Caco-2 (cell line): ENCODE results near the gene VCX3B. TPM values are rescaled to one million over a fixed set of nuclear protein-coding genes. Genes with fewer than 3 reads are reported as not detected.
"Not testable (repeated sequence)": the region's sequence is repeated elsewhere in the genome, so short reads cannot be mapped to it uniquely, and the experiment has no call there.

Source experiments
- BruUV-seq: library from RNA; stranded (reverse); fragments of 400-500 nt; replicated peaks from 2 replicates; lab custom pipeline; 2021; lab: Mats Ljungman, UMichigan
- CTCF ChIA-PET: fragments of 300-600 bp; sonication (Branson Sonifier 250); formaldehyde crosslinking; loops from one replicate; lab custom pipeline; 2022; ENCODE audit warnings: antibody characterized with exemption; lab: Charles Lee
- POLR2A ChIA-PET: fragments of 300-600 bp; sonication (Branson Sonifier 250); formaldehyde crosslinking; loops from one replicate; lab custom pipeline; 2022; ENCODE audit warnings: antibody characterized with exemption; lab: Charles Lee
- DNase-seq, 2 experiments: peaks; one replicate each; pipeline versions ENCODE4 v3.0.0 to v3.0.0-alpha.2; 2020 to 2022
- H3K27me3 ChIP-seq: replicated peaks from 2 replicates; pipeline ENCODE4 v1.6.0; 2011; ENCODE audit warnings: low read length; ENCODE audit not compliant: control insufficient read depth, insufficient read depth
- H3K36me3 ChIP-seq: 2 replicates; pipeline ENCODE4 v1.5.1; 2011; ENCODE audit warnings: low read length; ENCODE audit not compliant: control insufficient read depth, insufficient read depth
- H3K4me1 ChIP-seq: fragments of 250-450 bp; sonication (Bioruptor Pico); 2 replicates; pipeline ENCODE4 v1.5.1; 2020; ENCODE audit warnings: mild to moderate bottlenecking
- H3K4me3 ChIP-seq: 2 replicates; pipeline ENCODE4 v1.5.1; 2011; ENCODE audit warnings: low read depth, mild to moderate bottlenecking, control low read depth, low read length
- H3K9me3 ChIP-seq: fragments of 250-450 bp; sonication (Bioruptor Pico); 2 replicates; pipeline ENCODE4 v1.5.1; 2020; ENCODE audit warnings: mild to moderate bottlenecking, moderate library complexity
- H3K27ac Mint-ChIP-seq: one replicate; pipeline ENCODE4 v1.8.0; 2022; ENCODE audit warnings: mixed read lengths; ENCODE audit not compliant: unreplicated experiment
- H3K27me3 Mint-ChIP-seq: one replicate; pipeline ENCODE4 v1.8.0; 2022; ENCODE audit warnings: mixed read lengths; ENCODE audit not compliant: insufficient read depth, unreplicated experiment
- H3K36me3 Mint-ChIP-seq: one replicate; pipeline ENCODE4 v1.8.0; 2022; ENCODE audit warnings: mild to moderate bottlenecking, mixed read lengths; ENCODE audit not compliant: insufficient read depth, unreplicated experiment
- H3K4me1 Mint-ChIP-seq: one replicate; pipeline ENCODE4 v1.8.0; 2022; ENCODE audit warnings: low read depth, mixed read lengths; ENCODE audit not compliant: unreplicated experiment
- H3K4me3 Mint-ChIP-seq: one replicate; pipeline ENCODE4 v1.8.0; 2022; ENCODE audit warnings: mild to moderate bottlenecking, moderate library complexity, mixed read lengths; ENCODE audit not compliant: unreplicated experiment
- H3K9me3 Mint-ChIP-seq: one replicate; pipeline ENCODE4 v1.8.0; 2022; ENCODE audit warnings: mixed read lengths; ENCODE audit not compliant: unreplicated experiment
- intact Hi-C: fragments of 100-400 bp; cut with micrococcal nuclease; formaldehyde crosslinking; loops from one replicate; pipeline ENCODE4 v1.10.0; 2022; ENCODE audit not compliant: unreplicated experiment
- total RNA-seq: library from RNA; stranded (reverse); gene quantifications from 2 replicates; pipeline ENCODE4 v1.2.3, GENCODE V29; 2022
- TF ChIP-seq, protein P1 (sequence below), 2 experiments: fragments of 200-600 bp in 1 of 2; IDR thresholded peaks; 1 replicate in 1 of 2; 2 replicates in 1 of 2; pipeline versions ENCODE4 v1.5.1 to v1.8.0; 2011 to 2022; ENCODE audit warnings: antibody characterized with exemption in 1 of 2, control low read depth in 1 of 2, inconsistent platforms in 1 of 2, low read depth in 1 of 2, low read length in 1 of 2, mild to moderate bottlenecking in 1 of 2, moderate library complexity in 1 of 2; ENCODE audit not compliant: insufficient read depth in 1 of 2, severe bottlenecking in 1 of 2, unreplicated experiment in 1 of 2

Gene VCX3B
- total RNA-seq, 1 experiment from 2014 or later, result not detected

- ChIA-PET CTCF (no interaction called here), POLR2A (no interaction called here)
- Mint-ChIP-seq H3K27ac (no peak overlapping the region), H3K9me3 (no peaks in the 10 kb centered on the region), H3K4me1 (no peaks in the 10 kb centered on the region), H3K36me3 (no peaks in the 10 kb centered on the region), H3K27me3 (peaks cover 10% of the 10 kb centered on the region), H3K4me3 (no peak overlapping the region)
- DNase-seq, result no peak
- no peaks in the 10 kb centered on the region for H3K9me3 ChIP-seq
- TF ChIP-seq, protein P1, sequence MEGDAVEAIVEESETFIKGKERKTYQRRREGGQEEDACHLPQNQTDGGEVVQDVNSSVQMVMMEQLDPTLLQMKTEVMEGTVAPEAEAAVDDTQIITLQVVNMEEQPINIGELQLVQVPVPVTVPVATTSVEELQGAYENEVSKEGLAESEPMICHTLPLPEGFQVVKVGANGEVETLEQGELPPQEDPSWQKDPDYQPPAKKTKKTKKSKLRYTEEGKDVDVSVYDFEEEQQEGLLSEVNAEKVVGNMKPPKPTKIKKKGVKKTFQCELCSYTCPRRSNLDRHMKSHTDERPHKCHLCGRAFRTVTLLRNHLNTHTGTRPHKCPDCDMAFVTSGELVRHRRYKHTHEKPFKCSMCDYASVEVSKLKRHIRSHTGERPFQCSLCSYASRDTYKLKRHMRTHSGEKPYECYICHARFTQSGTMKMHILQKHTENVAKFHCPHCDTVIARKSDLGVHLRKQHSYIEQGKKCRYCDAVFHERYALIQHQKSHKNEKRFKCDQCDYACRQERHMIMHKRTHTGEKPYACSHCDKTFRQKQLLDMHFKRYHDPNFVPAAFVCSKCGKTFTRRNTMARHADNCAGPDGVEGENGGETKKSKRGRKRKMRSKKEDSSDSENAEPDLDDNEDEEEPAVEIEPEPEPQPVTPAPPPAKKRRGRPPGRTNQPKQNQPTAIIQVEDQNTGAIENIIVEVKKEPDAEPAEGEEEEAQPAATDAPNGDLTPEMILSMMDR (IDR thresholded peaks at IDR 0.05; ENCODE audit: insufficient read depth in 1 of 2, low read depth in 1 of 2, low read length in 1 of 2, severe bottlenecking in 1 of 2, unreplicated experiment in 1 of 2), result no peak
- H3K4me3 ChIP-seq, result no peak overlapping the region
- intact Hi-C loops, result no loop called here
- H3K4me1 ChIP-seq, result no peaks in the 10 kb centered on the region
- BruUV-seq, result no TSS peak
- no peaks in the 10 kb centered on the region for H3K27me3 ChIP-seq
- H3K36me3 ChIP-seq, result no peaks in the 10 kb centered on the region
These were observed 19.8 kb downstream of the VCX3B start for GRCh38 chrX:8484360-8484949.

- H3K27me3 Mint-ChIP-seq, result not testable (repeated sequence)
These were observed 30.4 kb downstream of the VCX3B start for GRCh38 chrX:8495036-8495435.

GRCh38 chrX:8500203-8500602 is 35.6 kb downstream of the VCX3B start:
- intact Hi-C loops, result no loop called here
- TF ChIP-seq, protein P1 (IDR thresholded peaks at IDR 0.05; ENCODE audit: insufficient read depth in 1 of 2, low read depth in 1 of 2, low read length in 1 of 2, severe bottlenecking in 1 of 2, unreplicated experiment in 1 of 2), result no peak
- no peak overlapping the region for H3K27ac Mint-ChIP-seq
- Histone ChIP-seq H3K4me3 (no peak overlapping the region), H3K4me1 (no peaks in the 10 kb centered on the region), H3K36me3 (no peaks in the 10 kb centered on the region), H3K27me3 (no peaks in the 10 kb centered on the region), H3K9me3 (no peaks in the 10 kb centered on the region)
- BruUV-seq, result no TSS peak
- POLR2A ChIA-PET, result no interaction called here
- H3K9me3 Mint-ChIP-seq, result no peaks in the 10 kb centered on the region
- no peak for DNase-seq
- no peaks in the 10 kb centered on the region for H3K36me3 Mint-ChIP-seq
- no peak overlapping the region for H3K4me3 Mint-ChIP-seq
- no peaks in the 10 kb centered on the region for H3K4me1 Mint-ChIP-seq
- H3K27me3 Mint-ChIP-seq, result peaks cover 7% of the 10 kb centered on the region
- CTCF ChIA-PET, result no interaction called here

More at GRCh38 chrX:8495036-8495435, 30.4 kb downstream of the VCX3B start:
- BruUV-seq, H3K4me1 Mint-ChIP-seq, H3K27ac Mint-ChIP-seq, CTCF ChIA-PET, DNase-seq, H3K9me3 ChIP-seq, H3K36me3 Mint-ChIP-seq, H3K4me3 ChIP-seq, H3K4me3 Mint-ChIP-seq, H3K4me1 ChIP-seq, intact Hi-C loops, H3K9me3 Mint-ChIP-seq, POLR2A ChIA-PET, H3K36me3 ChIP-seq, H3K27me3 ChIP-seq: not testable (repeated sequence)

GRCh38 chrX:8502101-8502500 is 37.5 kb downstream of the VCX3B start:
- intact Hi-C loops, H3K4me3 ChIP-seq, H3K27me3 ChIP-seq, H3K4me3 Mint-ChIP-seq, H3K4me1 Mint-ChIP-seq, CTCF ChIA-PET, POLR2A ChIA-PET, H3K27me3 Mint-ChIP-seq, DNase-seq, H3K4me1 ChIP-seq, H3K9me3 ChIP-seq, H3K27ac Mint-ChIP-seq, H3K9me3 Mint-ChIP-seq, H3K36me3 Mint-ChIP-seq, H3K36me3 ChIP-seq, BruUV-seq: not testable (repeated sequence)
